SU-DHL-6 (cell line): ENCODE results near the gene TUBA4B.

Experiments
- EZH2phosphoT487 ChIP-seq: fragments of 200-600 bp; sonication (generic), shearing (Covaris generic); conservative IDR thresholded peaks from 2 replicates; pipeline ENCODE4 v1.6.1; 2018; ENCODE audit warnings: mild to moderate bottlenecking, antibody characterized with exemption, low read length, moderate library complexity, mixed read lengths
- TF ChIP-seq, protein P1 (sequence below): fragments of 200-600 bp; sonication (generic); IDR thresholded peaks from one replicate; pipeline ENCODE4 v1.5.1; 2017; ENCODE audit warnings: antibody characterized with exemption, mild to moderate bottlenecking, low read length, moderate library complexity; ENCODE audit not compliant: insufficient read depth, poor library complexity, severe bottlenecking

DNA sequence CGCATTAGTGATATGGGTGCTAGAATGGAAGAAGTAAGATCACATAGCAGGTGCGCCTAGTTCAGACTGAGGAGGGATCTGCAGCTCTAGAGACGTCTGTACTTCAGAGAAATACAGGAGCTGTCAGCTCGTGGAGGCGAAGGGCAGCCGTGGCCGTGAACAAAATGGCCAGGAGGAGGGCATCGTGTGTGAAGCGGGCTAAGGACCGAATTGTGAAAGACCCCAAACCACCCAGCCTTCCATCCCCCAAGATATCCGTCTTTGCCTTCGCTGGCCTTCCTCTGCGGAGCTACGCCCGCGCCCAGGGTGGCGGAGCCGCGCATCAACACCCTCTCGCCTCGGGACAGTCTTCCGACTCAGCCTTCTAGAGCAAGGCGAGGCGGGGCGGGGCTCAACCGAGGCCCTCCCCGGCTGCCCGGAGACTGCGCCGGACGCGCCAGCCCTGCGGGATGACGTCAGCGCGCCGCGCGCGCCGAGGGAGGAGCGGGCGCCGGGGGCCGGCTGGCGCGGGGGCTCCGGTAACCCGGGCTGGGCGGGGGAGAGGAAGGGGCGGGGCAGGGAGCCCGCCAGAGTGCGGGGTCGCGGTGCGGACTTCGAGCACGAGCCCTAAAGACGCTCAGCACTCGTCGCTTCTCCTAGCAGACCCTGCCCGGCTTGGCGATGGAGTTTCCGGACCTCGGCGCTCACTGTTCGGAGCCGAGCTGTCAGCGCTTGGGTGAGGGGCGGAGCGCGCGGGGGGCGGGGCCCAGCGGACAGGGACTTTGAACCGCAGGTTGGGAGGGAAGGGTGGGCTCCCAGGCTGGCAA is 46.5 kb upstream of the TUBA4B start, which contains the start of gene ZFAND2B:
- TF ChIP-seq, protein P1, sequence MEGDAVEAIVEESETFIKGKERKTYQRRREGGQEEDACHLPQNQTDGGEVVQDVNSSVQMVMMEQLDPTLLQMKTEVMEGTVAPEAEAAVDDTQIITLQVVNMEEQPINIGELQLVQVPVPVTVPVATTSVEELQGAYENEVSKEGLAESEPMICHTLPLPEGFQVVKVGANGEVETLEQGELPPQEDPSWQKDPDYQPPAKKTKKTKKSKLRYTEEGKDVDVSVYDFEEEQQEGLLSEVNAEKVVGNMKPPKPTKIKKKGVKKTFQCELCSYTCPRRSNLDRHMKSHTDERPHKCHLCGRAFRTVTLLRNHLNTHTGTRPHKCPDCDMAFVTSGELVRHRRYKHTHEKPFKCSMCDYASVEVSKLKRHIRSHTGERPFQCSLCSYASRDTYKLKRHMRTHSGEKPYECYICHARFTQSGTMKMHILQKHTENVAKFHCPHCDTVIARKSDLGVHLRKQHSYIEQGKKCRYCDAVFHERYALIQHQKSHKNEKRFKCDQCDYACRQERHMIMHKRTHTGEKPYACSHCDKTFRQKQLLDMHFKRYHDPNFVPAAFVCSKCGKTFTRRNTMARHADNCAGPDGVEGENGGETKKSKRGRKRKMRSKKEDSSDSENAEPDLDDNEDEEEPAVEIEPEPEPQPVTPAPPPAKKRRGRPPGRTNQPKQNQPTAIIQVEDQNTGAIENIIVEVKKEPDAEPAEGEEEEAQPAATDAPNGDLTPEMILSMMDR: no peak
- no peak for TF ChIP-seq EZH2phosphoT487
